Measurements from ENCODE around the gene NFKBIB.

DNA sequence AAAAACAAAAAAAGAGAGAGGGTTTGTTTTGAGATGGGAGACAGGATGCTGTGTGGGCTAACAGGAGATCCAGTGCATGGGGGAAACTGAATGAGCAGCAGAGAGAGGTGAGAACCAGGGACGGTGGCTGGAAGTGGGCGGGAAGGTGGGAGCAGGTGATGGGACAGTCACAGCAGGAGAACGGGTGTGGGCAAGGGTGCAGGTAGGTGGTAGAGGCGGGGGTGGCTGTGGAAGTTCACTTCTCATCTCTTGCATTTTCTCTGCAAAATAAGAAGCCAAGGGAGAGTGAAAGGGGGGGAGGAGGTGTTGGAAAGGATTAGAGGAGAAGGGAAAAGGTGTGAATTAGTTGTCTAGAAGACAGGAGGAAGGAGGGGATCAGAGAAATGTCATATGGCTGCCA, 53.9 kb downstream of the NFKBIB start:
- TF ChIP-seq POLR2A (IDR thresholded peaks at IDR 0.05; ENCODE audit: low read length) (no peak), GATA1 (IDR thresholded peaks at IDR 0.05; ENCODE audit: low read depth, low read length) (no peak)
